Mononuclear cell (primary cell): ENCODE results near the gene ANKRD11. TPM values are rescaled to one million over a fixed set of nuclear protein-coding genes. Genes with fewer than 3 reads are reported as not detected.
"Not testable (repeated sequence)": the region's sequence is repeated elsewhere in the genome, so short reads cannot be mapped to it uniquely, and the experiment has no call there.

Source experiments
- H3K27me3 ChIP-seq: 2 replicates; pipeline ENCODE4 v1.6.0; 2011; ENCODE audit warnings: low read length, control low read depth; ENCODE audit not compliant: insufficient read depth
- H3K4me1 ChIP-seq: 2 replicates; pipeline ENCODE4 v1.5.1; 2011; ENCODE audit warnings: mild to moderate bottlenecking, low read length, control low read depth; ENCODE audit not compliant: insufficient read depth
- H3K4me3 ChIP-seq: 2 replicates; pipeline ENCODE4 v1.5.1; 2011; ENCODE audit warnings: mild to moderate bottlenecking, low read length, moderate library complexity
- H3K9me3 ChIP-seq: 2 replicates; pipeline ENCODE4 v1.5.1; 2011; ENCODE audit warnings: low read depth, mild to moderate bottlenecking, control low read depth, low read length
- total RNA-seq: library from RNA; depleted of rRNA; stranded (reverse); fragments of >200 nt; gene quantifications from one replicate; pipeline ENCODE4 v1.2.3, GENCODE V29; 2012

The ANKRD11 gene
- total RNA-seq, 1 donor: 110 TPM

DNA sequence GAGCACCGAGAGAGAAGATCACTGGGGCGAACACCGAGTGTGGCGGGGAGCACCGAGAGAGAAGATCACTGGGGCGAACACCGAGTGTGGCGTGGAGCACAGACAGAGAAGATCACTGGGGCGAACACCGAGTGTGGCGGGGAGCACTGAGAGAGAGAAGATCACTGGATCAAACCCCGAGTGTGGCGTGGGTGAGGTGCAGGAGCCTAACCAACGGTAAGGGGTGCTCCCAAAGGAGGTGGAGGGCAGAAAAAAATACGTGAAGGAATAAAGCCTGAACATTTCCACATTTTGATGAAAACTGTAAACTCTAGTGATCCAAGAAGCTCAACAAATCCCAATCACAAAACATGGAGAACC lies 100.2 kb downstream of the ANKRD11 start:
- not testable (repeated sequence) for H3K9me3 ChIP-seq, H3K27me3 ChIP-seq, H3K4me3 ChIP-seq
- H3K4me1 ChIP-seq: peaks cover 56% of the 10 kb centered on the region

- H3K4me3 ChIP-seq, H3K9me3 ChIP-seq, H3K27me3 ChIP-seq: not testable (repeated sequence)
- peaks cover 53% of the 10 kb centered on the region for H3K4me1 ChIP-seq
These were observed 100.7 kb downstream of the ANKRD11 start for GRCh38 chr16:89389504-89390223.

- no peak overlapping the region for H3K4me3 ChIP-seq
- H3K4me1 ChIP-seq: peaks cover 57% of the 10 kb centered on the region
- no peaks in the 10 kb centered on the region for H3K9me3 ChIP-seq
- H3K27me3 ChIP-seq: no peaks in the 10 kb centered on the region
These were observed 101.8 kb downstream of the ANKRD11 start for GRCh38 chr16:89388536-89388935.

- no peaks in the 10 kb centered on the region for H3K27me3 ChIP-seq
- H3K4me3 ChIP-seq: no peak overlapping the region
- H3K4me1 ChIP-seq: peaks cover 58% of the 10 kb centered on the region
- H3K9me3 ChIP-seq: no peaks in the 10 kb centered on the region
These were observed 103.8 kb downstream of the ANKRD11 start for GRCh38 chr16:89386306-89387185.

GRCh38 chr16:89385712-89386111 lies 104.6 kb downstream of the ANKRD11 start:
- H3K4me1 ChIP-seq: peaks cover 66% of the 10 kb centered on the region

DNA sequence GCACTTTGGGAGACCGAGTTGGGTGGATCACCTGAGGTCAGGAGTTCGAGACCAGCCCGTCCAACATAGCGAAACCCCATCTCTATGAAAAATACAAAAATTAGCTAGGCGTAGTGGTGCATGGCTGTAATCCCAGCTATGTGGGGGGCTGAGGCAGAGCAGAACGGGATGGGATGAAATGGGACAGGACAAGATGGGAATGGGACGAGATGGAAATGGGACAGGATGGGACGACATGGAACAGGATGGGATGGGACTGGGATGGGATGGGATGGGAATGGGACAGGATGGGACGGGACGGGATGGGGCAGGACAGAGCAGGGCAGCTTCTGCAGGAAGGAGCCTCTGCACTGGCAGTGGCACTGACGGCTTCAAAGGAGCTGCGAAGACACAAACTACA lies 106.1 kb downstream of the ANKRD11 start:
- no peaks in the 10 kb centered on the region for H3K27me3 ChIP-seq
- H3K4me1 ChIP-seq: peaks cover 78% of the 10 kb centered on the region
- H3K9me3 ChIP-seq: no peaks in the 10 kb centered on the region
- no peak overlapping the region for H3K4me3 ChIP-seq

More at GRCh38 chr16:89385712-89386111, 104.6 kb downstream of the ANKRD11 start:
- Histone ChIP-seq H3K4me3 (no peak overlapping the region), H3K27me3 (no peaks in the 10 kb centered on the region), H3K9me3 (no peaks in the 10 kb centered on the region)

DNA sequence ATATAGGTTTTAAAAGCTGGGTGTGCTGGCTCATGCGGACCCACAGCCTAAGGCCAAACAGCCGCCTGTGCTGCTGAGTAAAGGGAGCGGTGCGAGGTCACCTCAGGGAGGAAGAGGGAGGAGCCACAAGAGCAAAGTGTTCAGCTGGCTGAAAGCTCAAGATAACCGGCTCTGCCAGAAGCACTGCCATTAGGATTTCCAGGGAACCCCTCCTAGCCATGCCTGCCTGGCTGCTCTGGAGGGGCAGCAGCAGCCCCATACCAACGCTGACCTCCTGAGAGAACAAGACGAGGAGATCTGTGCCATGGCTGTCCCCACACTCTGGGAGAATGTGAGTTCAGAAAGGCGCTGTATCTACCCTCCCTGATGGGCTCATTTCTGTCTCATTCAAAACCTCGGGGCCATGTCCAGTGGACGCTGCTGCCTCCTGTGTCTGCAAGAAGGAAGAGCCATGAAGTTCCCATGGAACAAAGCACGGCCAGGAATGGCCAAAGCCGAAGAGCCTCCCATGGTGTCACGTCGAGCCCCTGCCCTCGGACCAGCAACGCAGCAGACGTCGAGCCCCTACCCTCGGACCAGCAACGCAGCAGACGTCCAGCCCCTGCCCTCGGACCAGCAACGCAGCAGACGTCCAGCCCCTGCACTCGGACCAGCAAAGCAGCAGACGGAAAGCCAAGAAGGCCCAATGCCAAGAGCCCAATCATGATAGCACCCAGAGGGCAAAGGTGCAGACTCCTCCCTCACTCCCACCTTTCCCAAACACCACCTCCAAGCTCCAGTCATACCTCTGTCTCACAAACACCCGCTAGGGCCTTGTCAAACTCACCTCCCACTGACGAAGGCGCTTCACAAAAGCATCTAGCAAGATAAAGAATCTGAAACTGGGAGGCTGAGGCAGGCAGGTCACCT lies 107.0 kb downstream of the ANKRD11 start:
- Histone ChIP-seq H3K4me3 (no peak overlapping the region), H3K9me3 (no peaks in the 10 kb centered on the region), H3K27me3 (no peaks in the 10 kb centered on the region), H3K4me1 (peaks cover 75% of the 10 kb centered on the region)

- H3K4me3 ChIP-seq, H3K27me3 ChIP-seq, H3K9me3 ChIP-seq: not testable (repeated sequence)
- H3K4me1 ChIP-seq: peaks cover 69% of the 10 kb centered on the region
These were observed 107.8 kb downstream of the ANKRD11 start for GRCh38 chr16:89382555-89382954.

- Histone ChIP-seq H3K4me1 (peaks cover 66% of the 10 kb centered on the region), H3K27me3 (no peaks in the 10 kb centered on the region), H3K4me3 (no peak overlapping the region)
These were observed 108.6 kb downstream of the ANKRD11 start for GRCh38 chr16:89381788-89382187.

DNA sequence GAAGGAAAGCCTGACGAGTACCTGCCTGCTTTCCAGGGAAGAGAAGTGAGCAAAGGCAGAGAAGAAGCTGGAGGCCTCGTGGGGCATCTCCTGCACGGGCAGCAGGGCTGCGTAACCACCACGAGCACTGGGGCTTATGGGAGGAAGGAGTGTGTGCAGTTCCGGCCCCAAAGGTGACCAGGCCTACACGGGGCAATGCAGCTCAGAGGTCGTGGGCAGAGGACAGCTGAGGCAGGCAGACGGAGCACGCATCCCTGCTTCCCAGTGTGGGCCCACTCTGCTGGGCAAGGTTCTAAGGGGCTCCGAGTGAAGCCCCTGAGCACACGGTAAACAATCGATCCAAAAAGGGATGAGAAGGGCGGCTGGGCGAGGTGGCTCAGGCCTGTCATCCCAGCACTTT lies 109.7 kb downstream of the ANKRD11 start:
- no peak overlapping the region for H3K4me3 ChIP-seq
- H3K4me1 ChIP-seq: peaks cover 59% of the 10 kb centered on the region
- H3K9me3 ChIP-seq: no peaks in the 10 kb centered on the region
- H3K27me3 ChIP-seq: no peaks in the 10 kb centered on the region

More at GRCh38 chr16:89381788-89382187, 108.6 kb downstream of the ANKRD11 start:
- H3K9me3 ChIP-seq: no peaks in the 10 kb centered on the region

DNA sequence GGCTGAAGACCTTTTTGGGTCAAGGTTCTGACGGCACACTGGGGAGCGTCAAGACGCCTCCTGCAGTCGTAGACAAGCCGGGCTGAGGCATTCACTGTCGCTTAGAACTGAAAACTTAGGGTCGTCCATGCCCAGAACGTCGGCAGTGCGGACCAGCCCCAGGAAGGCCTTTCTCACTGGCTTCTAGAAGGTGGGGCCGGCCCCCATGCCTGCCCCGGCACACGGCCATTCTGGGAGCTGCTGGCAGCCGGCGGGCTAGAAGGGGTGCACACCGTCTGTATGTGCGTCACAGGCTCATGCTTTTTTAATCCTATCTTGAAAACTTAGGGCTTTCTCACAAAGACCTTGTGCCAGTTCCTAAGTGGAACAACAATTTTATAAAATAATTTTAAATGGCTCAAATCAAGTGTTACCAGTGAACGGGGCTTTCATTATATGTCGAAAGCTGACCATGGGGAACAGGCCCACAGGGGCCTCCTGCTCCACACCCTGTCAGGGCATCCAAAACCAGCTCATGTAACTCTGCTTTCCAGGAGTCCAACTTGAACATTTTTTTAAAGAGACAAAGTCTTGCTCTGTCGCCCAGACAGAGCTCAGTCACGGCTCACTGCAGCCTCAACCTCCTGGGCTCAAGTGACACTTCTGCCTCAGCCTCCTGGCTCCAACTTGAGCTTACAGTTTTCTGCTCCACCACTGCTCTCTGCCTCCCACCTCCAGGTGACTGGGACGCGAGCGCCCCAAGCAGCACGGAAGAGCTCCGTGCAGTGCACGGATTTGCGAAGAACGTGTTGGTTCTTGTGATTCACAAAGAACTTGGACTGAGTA lies 111.2 kb downstream of the ANKRD11 start:
- Histone ChIP-seq H3K4me3 (no peak overlapping the region), H3K4me1 (peaks cover 64% of the 10 kb centered on the region), H3K27me3 (no peaks in the 10 kb centered on the region), H3K9me3 (no peaks in the 10 kb centered on the region)

DNA sequence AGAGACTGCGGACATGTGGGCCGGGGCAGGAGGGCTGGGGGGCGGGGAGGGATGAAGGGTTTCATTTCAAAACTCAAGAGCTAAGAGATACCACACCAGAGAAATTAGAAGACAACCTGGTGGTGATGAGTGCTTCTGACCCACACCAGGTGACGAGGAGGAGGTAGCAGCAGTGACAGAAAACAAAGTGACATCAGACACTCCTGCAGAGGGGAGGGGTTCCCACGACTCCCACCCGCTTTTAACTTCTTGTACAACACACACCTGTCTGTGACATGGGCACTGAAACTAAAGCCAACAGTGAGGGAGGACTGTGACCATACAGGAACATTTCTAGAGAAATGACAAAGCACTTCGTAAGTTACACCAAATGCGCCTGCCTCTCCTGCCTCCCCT lies 112.9 kb downstream of the ANKRD11 start:
- Histone ChIP-seq H3K9me3 (no peaks in the 10 kb centered on the region), H3K4me3 (no peak overlapping the region), H3K4me1 (peaks cover 47% of the 10 kb centered on the region), H3K27me3 (no peaks in the 10 kb centered on the region)

DNA sequence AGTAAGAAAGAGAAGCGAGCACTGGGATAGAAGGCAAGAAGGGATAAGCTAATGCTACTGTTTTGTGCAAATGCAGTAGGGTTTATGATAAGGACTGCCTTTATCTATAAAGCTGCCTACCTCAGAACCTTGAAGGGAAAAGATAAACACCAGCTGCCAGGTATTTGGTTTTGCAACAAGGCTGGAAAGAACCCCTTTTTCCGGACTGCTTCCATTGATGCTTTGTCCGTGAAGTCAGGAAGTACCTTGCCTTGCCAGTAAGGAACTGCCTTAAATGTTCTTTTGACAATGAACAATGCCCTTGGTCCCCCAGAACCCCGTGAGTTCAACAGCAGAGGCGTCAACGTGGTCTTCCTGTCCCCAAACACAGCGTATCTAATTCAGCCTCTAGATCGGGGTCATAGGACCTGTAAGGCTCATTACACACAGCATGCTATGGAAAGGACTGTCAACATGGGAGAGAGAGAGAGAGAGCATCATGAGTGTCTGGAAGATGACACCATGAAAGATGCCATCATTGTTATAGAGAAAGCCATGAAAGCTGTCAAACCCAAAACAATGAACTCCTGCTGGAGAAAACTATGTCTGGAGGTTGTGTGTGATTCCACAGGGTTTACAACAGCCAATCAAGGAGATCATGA lies 113.4 kb downstream of the ANKRD11 start:
- Histone ChIP-seq H3K4me1 (peaks cover 46% of the 10 kb centered on the region), H3K9me3 (no peaks in the 10 kb centered on the region), H3K4me3 (no peak overlapping the region), H3K27me3 (no peaks in the 10 kb centered on the region)

DNA sequence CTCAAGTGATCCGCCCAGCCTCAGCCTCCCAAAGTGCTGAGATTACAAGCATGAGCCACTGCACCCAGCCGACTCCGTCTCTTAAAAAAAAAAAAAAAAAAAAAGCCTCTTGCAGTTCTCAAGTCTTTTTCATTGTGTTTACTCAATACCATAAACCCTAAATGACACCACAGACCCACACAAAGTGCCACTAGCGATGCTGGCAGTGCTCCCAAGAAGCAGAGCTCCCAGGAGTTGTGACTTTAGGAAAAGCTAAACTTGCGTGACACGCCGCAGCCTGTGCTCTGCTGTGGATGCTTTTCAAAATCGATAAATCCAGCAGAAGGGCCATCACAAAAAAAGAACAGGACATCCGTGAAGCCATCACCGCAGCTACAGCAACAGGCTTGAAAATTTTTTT lies 114.7 kb downstream of the ANKRD11 start:
- H3K9me3 ChIP-seq: no peaks in the 10 kb centered on the region
- H3K4me3 ChIP-seq: no peak overlapping the region
- H3K27me3 ChIP-seq: no peaks in the 10 kb centered on the region
- peaks cover 35% of the 10 kb centered on the region for H3K4me1 ChIP-seq
